Keratinocyte (primary cell): ENCODE data around the gene MAP2K5. TPM values are rescaled to one million over a fixed set of nuclear protein-coding genes. Genes with fewer than 3 reads are reported as not detected.

Experiments used
- DNase-seq: peaks from one replicate; pipeline ENCODE4 v3.0.0-alpha.2; 2011; ENCODE audit warnings: low read depth, missing footprints, low spot score
- FAIRE-seq: peaks from 2 replicates; lab custom pipeline; 2011; peaks lifted over from hg19 to GRCh38; lab: Jason Lieb, UNC
- H2AFZ ChIP-seq: 2 replicates; pipeline ENCODE4 v1.6.0; 2012; ENCODE audit warnings: low read length, control low read depth, inconsistent platforms; ENCODE audit not compliant: control insufficient read depth
- H3K27ac ChIP-seq: 2 replicates; pipeline ENCODE4 v1.5.1; 2011; ENCODE audit warnings: low read length; ENCODE audit not compliant: control insufficient read depth, insufficient read depth
- H3K27me3 ChIP-seq: 3 replicates; pipeline ENCODE4 v1.6.0; 2011; ENCODE audit warnings: low read length; ENCODE audit not compliant: control insufficient read depth, insufficient read depth; ENCODE audit errors: extremely low read depth
- H3K36me3 ChIP-seq, 2 experiments: 2 replicates in 1 of 2; 3 replicates in 1 of 2; pipeline ENCODE4 v1.5.1; 2011; ENCODE audit warnings: low read length in 2 of 2, mild to moderate bottlenecking in 1 of 2; ENCODE audit not compliant: control insufficient read depth in 2 of 2, insufficient read depth in 2 of 2; ENCODE audit errors: extremely low read depth in 1 of 2
- H3K4me1 ChIP-seq: 3 replicates; pipeline ENCODE4 v1.5.1; 2011; ENCODE audit warnings: low read length; ENCODE audit not compliant: control insufficient read depth, insufficient read depth; ENCODE audit errors: extremely low read depth
- H3K4me2 ChIP-seq: 3 replicates; pipeline ENCODE4 v1.6.0; 2011; ENCODE audit warnings: low read depth, low read length; ENCODE audit not compliant: control insufficient read depth, insufficient read depth; ENCODE audit errors: extremely low read depth
- H3K4me3 ChIP-seq, 3 experiments: fragments of 200-600 bp in 1 of 3; sonication (generic) in 1 of 3; 2 replicates in 2 of 3; 3 replicates in 1 of 3; pipeline ENCODE4 v1.5.1; 2011 to 2016; ENCODE audit warnings: low read length in 3 of 3, mild to moderate bottlenecking in 3 of 3, control low read depth in 2 of 3, inconsistent platforms in 1 of 3, low read depth in 1 of 3, mixed read lengths in 1 of 3, mixed run types in 1 of 3, moderate library complexity in 1 of 3; ENCODE audit not compliant: control insufficient read depth in 2 of 3, insufficient read depth in 2 of 3; ENCODE audit errors: extremely low read depth in 1 of 3
- H3K79me2 ChIP-seq: 2 replicates; pipeline ENCODE4 v1.6.0; 2012; ENCODE audit warnings: low read length; ENCODE audit not compliant: control insufficient read depth, insufficient read depth
- H3K9ac ChIP-seq: 3 replicates; pipeline ENCODE4 v1.6.0; 2011; ENCODE audit warnings: low read length; ENCODE audit not compliant: control insufficient read depth, insufficient read depth; ENCODE audit errors: extremely low read depth
- H3K9me1 ChIP-seq: 3 replicates; pipeline ENCODE4 v1.6.0; 2011; ENCODE audit warnings: low read length; ENCODE audit not compliant: control insufficient read depth, insufficient read depth; ENCODE audit errors: extremely low read depth
- H3K9me3 ChIP-seq: 2 replicates; pipeline ENCODE4 v1.5.1; 2012; ENCODE audit warnings: low read depth, low read length; ENCODE audit not compliant: control insufficient read depth
- H4K20me1 ChIP-seq: 3 replicates; pipeline ENCODE4 v1.6.0; 2011; ENCODE audit warnings: low read length; ENCODE audit not compliant: control insufficient read depth, insufficient read depth; ENCODE audit errors: extremely low read depth
- CTCF ChIP-seq, 3 experiments: IDR thresholded peaks in 1 of 3; conservative IDR thresholded peaks in 1 of 3; optimal IDR thresholded peaks in 1 of 3; 2 replicates in 2 of 3; 3 replicates in 1 of 3; pipeline versions ENCODE3 to v1.5.1; 2011; ENCODE audit warnings: low read length in 3 of 3, mild to moderate bottlenecking in 3 of 3, moderate library complexity in 2 of 3, control low read depth in 1 of 3, inconsistent platforms in 1 of 3; ENCODE audit not compliant: insufficient read depth in 2 of 3; ENCODE audit errors: extremely low read depth in 1 of 3
- EZH2 ChIP-seq: IDR thresholded peaks from one replicate; pipeline ENCODE4 v1.6.1; 2012; ENCODE audit warnings: inconsistent platforms, mild to moderate bottlenecking, low read length, moderate library complexity
- dilution Hi-C: fragments of 300-500 bp; cut with MboI; formaldehyde crosslinking; loops from one replicate; pipeline ENCODE4 v1.7.0; 2020; ENCODE audit warnings: low sequenced_read_pairs; ENCODE audit not compliant: extremely low pct_ligation_motif_present
- polyA plus RNA-seq, 5 experiments: library from polyadenylated mRNA; depleted of rRNA in 3 of 5; stranded (reverse) in 3 of 5; stranded (forward) in 1 of 5; unstranded in 1 of 5; fragments of >200 nt; gene quantifications; 1 replicate in 1 of 5; 2 replicates in 3 of 5; 3 replicates in 1 of 5; pipeline versions ENCODE4 v1.2.1 to v1.2.3, GENCODE V29; 2011 to 2012; ENCODE audit warnings: missing spikeins in 2 of 5, low read depth in 1 of 5, low replicate concordance in 1 of 5

MAP2K5 gene
- polyA plus RNA-seq, 1 donor (not counting 4 experiments of a cell fraction or from before 2014, with no cell fraction given): 3.6 TPM

GRCh38 chr15:67510597-67511190 lies 31.8 kb upstream of the MAP2K5 start:
- Histone ChIP-seq H3K27ac (no peak overlapping the region), H3K4me3 (no peak overlapping the region), H3K9me1 (peaks cover 2% of the 10 kb centered on the region), H3K79me2 (no peaks in the 10 kb centered on the region), H3K9me3 (no peaks in the 10 kb centered on the region), H3K9ac (no peak overlapping the region), H2AFZ (no peak overlapping the region), H3K36me3 (peaks cover 0 to 2% of the 10 kb centered on the region in 2 experiments), H3K4me2 (no peak overlapping the region), H3K27me3 (no peaks in the 10 kb centered on the region), H3K4me1 (peaks cover 8% of the 10 kb centered on the region), H4K20me1 (no peaks in the 10 kb centered on the region)
- FAIRE-seq (peak; percentile 23), DNase-seq (no peak)
- TF ChIP-seq CTCF (optimal IDR thresholded peaks at IDR 0.05 in 1 of 3, IDR thresholded peaks at IDR 0.05 in 1 of 3, conservative IDR thresholded peaks at IDR 0.05 in 1 of 3; ENCODE audit: extremely low read depth in 1 of 3, insufficient read depth in 2 of 3, low read length in 3 of 3): no peak
- no peak for TF ChIP-seq EZH2
- dilution Hi-C loops: no loop called here

- no peak overlapping the region for H3K9ac ChIP-seq
- H4K20me1 ChIP-seq: no peaks in the 10 kb centered on the region
- peaks cover 8% of the 10 kb centered on the region for H3K4me1 ChIP-seq
- dilution Hi-C loops: no loop called here
- no peaks in the 10 kb centered on the region for H3K27me3 ChIP-seq
- no peak for TF ChIP-seq EZH2
- TF ChIP-seq CTCF (optimal IDR thresholded peaks at IDR 0.05 in 1 of 3, IDR thresholded peaks at IDR 0.05 in 1 of 3, conservative IDR thresholded peaks at IDR 0.05 in 1 of 3; ENCODE audit: extremely low read depth in 1 of 3, insufficient read depth in 2 of 3, low read length in 3 of 3): no peak
- no peak overlapping the region for H3K4me3 ChIP-seq
- no peaks in the 10 kb centered on the region for H3K79me2 ChIP-seq
- no peak for FAIRE-seq
- no peak for DNase-seq
- no peak overlapping the region for H3K4me2 ChIP-seq
- peaks cover 0 to 2% of the 10 kb centered on the region in 2 experiments for H3K36me3 ChIP-seq
- no peaks in the 10 kb centered on the region for H3K9me3 ChIP-seq
- H3K27ac ChIP-seq: no peak overlapping the region
- no peak overlapping the region for H2AFZ ChIP-seq
- H3K9me1 ChIP-seq: peaks cover 2% of the 10 kb centered on the region
These were observed 30.9 kb upstream of the MAP2K5 start for GRCh38 chr15:67511606-67512005.
